NCI-H446 (cell line): ENCODE data around the gene ASCC3.
A peak's percentile ranks its signal among the peaks of the same experiment; 100 is the strongest.

Experiments used
- DNase-seq, 2 experiments: peaks; one replicate each; lab custom pipeline; 2025; lab: John Stamatoyannopoulos, UW

The ASCC3 gene

GRCh38 chr6:100491952-100492670 is 389.0 kb downstream of the ASCC3 start:
- no peak for DNase-seq

DNA sequence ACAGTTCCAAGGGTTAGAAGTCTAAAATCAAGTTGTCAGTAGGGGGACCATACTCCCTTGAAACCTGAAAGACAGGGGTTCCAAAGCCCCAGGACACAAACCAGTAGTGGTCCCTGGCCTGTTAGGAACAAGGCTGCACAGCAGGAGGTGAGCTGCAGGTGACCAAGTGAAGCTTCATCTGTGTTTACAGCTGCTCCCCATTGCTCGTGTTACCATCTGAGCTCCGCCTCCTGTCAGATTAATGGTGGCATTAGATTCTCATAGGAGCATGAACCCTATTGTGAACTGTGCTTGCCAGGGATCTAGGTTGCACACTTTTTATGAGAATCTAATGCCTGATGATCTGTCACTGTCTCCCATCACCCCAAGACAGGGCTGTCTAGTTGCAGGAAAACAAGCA is 391.1 kb downstream of the ASCC3 start:
- DNase-seq, result no peak

DNA sequence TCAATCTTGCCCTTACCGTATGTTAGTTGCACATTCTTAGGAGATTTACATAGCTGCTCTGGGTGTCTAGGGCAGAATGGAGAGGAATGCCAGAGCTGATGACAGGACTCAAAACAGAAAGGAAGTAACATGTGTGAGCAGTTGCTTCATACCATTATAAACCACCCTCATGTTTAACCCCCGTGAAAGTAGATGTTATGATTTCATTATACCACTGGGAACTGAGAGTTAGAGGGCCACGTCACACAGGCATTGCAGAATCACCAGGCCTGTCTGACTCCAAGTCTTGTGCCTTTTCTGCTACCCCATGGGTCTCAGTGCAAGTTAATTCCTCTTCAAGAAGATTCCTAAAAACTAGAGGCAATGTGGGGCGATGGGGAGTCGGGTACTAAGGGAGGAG is 392.9 kb downstream of the ASCC3 start:
- DNase-seq, result no peak

GRCh38 chr6:100487638-100488037 is 393.5 kb downstream of the ASCC3 start:
- DNase-seq, result no peak

DNA sequence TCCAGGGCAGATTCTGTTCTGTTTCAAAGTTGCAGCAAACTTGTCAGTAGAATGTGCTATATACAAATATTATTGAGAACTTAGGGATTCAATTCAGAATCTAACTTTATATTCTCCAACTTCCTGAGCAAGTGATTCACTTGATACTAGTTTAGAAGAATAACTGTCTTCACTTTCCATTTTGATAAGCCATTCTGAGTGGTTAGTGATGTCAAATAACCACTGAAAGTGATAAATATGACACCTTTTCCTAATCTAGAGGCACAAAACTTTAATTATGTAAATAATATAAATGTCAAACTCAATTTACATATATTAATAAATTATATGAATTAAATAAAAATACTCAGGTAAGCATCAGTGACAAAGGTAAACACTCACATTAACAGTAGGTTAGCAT is 395.9 kb downstream of the ASCC3 start:
- no peak for DNase-seq

DNA sequence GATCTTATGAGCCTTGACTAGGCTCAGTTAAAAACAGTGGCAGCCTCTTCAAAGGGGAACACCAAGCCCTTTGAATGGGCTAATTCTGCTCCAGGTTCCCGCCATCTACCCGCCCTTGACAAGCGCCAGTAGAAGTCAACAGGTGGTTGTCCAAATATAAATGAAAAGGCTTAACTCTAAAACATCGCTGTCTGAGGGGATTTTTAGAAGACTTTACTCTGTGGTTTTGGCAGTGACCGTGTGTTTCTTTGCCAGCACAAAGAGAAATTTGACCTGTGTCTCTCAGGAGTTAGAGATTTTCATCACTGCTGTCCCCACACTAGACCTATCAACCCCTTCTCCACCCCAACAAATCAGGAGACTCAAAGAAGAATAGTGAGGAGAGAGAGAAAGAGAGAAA is 396.7 kb downstream of the ASCC3 start:
- no peak for DNase-seq

GRCh38 chr6:100482698-100483097 is 398.4 kb downstream of the ASCC3 start:
- DNase-seq, result no peak

DNA sequence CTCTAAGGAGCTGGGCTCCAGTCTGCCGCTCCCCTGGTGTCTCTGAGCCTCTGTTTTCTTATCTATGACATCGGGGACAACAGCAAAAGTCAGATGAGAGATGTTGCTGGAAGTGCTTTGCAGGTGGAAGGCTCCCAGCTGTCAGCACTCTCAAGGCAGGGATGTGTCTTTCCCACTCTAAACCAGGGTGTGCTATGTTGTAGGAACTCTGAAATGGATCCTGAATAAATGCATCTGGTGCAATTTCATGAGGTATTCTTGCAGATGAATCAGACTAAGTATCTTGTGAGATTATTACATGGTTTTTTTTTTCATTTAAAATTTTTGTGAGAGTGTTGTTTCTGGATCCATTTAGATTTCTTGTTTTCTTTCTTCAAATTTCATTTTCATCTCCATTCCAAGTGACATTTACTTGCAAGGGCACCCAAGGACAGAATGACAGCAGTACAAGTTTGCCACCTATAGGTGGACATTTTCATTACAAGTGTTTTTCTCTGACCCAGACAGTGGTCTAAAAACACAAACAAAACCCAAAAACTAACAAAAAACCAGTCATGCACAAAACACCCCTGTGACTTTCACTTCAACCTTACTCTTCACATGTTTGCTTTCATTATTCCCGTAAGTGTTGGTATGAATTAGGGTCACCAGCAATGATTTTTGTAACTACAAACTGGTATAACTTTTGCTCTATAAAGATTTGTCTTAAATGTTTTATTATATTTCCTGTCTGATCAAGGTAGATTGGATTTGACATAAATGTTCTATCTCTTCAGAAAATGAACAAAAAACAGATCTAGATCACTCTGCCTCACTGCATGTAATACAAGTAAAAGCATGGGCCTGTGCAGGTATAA is 401.7 kb downstream of the ASCC3 start:
- peak in 1 of 2 experiments; percentile 54 for DNase-seq

- no peak for DNase-seq
These were observed 405.4 kb downstream of the ASCC3 start for GRCh38 chr6:100475554-100476320.

DNA sequence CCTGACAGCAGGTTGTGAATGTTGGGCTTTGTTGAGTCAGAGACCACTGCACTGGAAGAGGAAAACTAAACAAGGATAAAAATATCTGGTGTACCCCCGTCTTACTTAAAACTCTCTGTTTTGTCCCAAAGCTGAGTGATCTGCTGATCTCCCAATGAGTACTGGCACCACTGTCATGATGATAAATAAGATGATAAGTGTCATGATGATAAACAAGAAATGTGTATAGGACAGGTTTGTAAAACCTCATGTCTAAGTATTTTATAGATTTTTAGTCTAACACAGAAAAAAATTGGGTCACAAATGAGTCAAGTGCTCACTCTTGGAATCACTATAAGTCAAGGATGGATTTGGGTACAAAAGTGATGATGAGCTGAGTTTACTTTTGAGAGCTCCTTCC is 407.9 kb downstream of the ASCC3 start:
- DNase-seq, result no peak

DNA sequence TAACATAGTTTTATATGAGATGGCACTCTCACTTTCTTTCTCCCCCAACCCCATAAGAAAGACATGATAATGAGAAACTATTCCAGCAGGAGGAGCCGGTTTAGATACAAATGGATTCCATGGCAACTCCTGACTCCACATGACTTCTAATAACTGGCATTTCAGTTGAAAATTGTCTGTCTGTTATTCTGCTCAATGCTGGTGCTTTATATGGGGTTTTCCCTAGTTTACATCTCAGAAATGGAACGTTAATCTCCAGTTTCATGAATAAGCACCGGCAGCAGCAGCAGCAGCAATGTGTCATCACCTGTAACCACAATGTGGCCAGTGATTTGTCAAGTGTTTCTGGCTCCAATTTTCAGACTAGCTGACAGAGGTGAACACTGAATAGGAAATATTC is 408.5 kb downstream of the ASCC3 start:
- DNase-seq, result no peak

DNA sequence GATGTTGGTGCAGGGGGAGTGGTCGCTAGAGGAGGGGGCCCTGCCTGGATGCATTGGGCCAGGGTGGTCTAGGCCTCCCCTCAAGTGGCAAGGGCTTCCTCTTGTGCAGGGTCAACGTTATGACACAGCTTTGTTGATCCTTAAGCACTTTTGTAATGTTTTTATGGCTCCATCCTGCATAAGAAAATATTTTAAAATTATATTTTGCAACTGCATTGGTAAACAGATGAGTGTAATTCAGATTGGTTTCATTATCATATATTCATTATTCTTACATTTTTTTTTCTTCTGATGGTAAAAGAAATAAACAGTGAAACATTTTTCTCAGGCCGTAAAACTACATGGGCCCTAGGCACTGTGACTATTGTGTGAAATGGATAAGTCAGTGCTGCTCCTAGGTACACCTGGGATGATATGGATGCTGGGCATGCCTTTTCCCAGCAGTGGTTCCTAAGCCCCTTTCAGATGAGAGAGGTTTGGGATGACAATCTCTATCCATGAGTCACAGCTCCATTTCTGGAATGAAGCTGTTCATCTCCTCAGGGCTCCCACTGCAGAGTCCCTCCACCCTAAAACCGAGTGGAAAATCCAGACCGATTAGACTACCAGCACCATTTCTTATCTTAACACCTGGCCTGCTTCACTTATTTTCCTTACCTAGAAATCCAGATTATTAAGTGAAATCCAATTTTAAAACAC is 410.6 kb downstream of the ASCC3 start:
- DNase-seq, result no peak

- DNase-seq, result no peak
These were observed 411.8 kb downstream of the ASCC3 start for GRCh38 chr6:100469101-100469859.

DNA sequence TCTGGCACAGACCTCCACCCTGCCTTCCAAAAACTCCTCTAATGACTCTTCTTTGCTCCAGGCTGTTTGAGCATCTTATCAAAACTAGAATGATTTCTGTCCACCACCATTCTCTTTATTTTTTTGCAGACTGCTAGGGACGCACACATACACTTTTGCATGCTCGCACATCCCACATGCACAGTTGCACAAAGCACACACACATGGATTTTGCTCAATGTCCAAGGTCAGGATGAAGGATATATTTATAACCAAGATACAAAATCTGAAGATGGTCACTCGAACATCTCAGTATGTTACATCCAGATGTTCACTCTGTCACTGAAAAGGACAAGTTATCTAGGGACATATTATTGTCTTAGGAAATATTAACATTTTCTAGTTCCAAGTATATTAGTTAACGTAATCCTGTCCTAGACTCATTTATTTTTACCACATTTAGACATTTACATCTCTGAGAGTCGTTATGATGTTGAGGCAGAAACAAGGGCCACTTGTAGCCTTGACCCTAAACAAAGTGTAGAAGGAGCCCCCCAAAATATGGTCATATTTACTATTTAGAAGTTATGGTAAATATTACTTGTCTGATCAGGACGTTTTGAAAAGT is 413.0 kb downstream of the ASCC3 start:
- DNase-seq, result no peak

- no peak for DNase-seq
These were observed 413.8 kb downstream of the ASCC3 start for GRCh38 chr6:100467129-100468015.

- no peak for DNase-seq
These were observed 414.6 kb downstream of the ASCC3 start for GRCh38 chr6:100466410-100467128.

- no peak for DNase-seq
These were observed 415.3 kb downstream of the ASCC3 start for GRCh38 chr6:100465701-100466409.

GRCh38 chr6:100464903-100465700 is 416.0 kb downstream of the ASCC3 start, which contains the start of gene SIM1:
Gene SIM1 (minus strand): TSS chr6:100464921. CDS start chr6:100463468, 1,453 bp downstream.
- DNase-seq, result no peak
